Measurements from ENCODE around the gene POU3F3.

POU3F3 gene

DNA sequence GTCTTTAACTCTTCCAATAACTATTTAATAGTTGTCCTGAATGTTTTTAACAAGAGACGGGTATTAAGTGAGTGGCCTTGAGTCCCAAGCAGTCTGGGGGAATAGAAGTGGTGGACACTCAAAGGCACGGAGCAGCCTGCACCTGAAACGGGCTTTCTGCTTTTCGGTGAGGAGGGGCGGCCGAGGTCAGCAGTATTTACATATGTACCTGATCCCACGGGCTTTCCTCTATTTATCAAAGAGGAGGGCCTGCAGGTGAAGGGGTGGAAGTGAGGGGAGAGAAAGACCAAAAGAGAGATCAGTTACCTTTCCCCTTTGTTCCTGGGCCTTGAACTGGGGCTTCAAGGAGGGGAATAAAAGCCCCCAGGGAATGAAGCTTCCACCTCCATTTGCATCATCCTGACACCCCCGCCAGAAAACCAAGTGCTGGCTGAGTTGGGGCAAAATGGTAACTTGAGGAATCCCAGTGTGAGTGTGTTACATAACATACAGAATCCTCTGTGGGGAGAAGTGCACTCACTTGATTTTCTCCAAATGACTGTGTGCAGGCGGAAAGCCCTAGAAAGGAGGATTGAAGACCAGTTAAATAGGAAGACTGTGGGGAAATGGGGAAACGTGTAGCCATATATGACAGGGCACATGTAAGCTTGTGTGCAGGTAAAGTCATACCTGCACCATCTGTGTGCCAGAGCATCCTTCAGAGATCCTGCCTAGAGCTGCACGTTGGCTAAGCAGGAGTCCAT, 12.4 kb downstream of the POU3F3 start:
- no peak overlapping the region for H3K4me3 ChIP-seq (ENCODE audit: control insufficient read depth, low read depth, low read length)
- TF ChIP-seq, protein P1, sequence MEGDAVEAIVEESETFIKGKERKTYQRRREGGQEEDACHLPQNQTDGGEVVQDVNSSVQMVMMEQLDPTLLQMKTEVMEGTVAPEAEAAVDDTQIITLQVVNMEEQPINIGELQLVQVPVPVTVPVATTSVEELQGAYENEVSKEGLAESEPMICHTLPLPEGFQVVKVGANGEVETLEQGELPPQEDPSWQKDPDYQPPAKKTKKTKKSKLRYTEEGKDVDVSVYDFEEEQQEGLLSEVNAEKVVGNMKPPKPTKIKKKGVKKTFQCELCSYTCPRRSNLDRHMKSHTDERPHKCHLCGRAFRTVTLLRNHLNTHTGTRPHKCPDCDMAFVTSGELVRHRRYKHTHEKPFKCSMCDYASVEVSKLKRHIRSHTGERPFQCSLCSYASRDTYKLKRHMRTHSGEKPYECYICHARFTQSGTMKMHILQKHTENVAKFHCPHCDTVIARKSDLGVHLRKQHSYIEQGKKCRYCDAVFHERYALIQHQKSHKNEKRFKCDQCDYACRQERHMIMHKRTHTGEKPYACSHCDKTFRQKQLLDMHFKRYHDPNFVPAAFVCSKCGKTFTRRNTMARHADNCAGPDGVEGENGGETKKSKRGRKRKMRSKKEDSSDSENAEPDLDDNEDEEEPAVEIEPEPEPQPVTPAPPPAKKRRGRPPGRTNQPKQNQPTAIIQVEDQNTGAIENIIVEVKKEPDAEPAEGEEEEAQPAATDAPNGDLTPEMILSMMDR (IDR thresholded peaks at IDR 0.05; ENCODE audit: control insufficient read depth, insufficient read depth, low read depth, low read length, missing control alignments), result no peak
- no peak for DNase-seq (ENCODE audit: low read depth)

- no peak for DNase-seq (ENCODE audit: low read depth)
- no peak overlapping the region for H3K4me3 ChIP-seq (ENCODE audit: control insufficient read depth, low read depth, low read length)
Observed at GRCh38 chr2:104866883-104867812, 13.2 kb downstream of the POU3F3 start.

DNA sequence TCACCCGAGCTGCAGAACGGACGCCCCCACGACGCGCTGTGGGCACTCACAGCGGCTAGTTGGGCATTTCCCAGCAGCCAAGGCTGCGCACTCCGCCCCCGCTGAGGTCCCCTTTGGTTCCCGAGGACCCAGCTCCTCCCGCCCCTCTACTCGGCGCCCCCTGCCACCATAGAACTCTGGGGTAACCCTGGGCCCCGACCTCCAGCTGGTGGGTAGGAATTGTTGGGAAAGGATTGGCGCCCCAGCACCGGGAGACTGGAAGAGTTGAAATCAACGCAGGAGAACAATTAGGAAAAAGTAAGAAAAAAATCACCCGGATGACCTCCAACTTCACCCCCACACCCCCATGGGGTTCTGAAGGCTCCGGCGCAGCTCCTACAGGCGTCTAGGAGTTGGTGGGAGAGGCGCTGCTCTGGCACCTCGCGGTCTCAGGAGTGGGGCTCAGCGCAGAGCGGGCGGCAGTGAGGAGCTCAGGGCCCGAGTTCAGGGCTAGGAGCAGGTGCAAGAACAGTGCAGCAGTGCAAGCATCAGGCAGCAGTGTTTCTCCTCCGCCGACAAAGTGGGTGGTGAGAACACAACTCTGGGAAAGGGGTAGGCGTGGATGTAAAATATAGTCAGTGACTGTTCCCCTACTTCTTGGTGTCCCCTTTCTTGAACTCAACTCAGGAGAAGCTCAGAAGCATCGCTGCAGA, 14.0 kb downstream of the POU3F3 start:
- H3K4me3 ChIP-seq (ENCODE audit: control insufficient read depth, low read depth, low read length), result no peak overlapping the region
- DNase-seq (ENCODE audit: low read depth), result no peak
- TF ChIP-seq, protein P1 (IDR thresholded peaks at IDR 0.05; ENCODE audit: control insufficient read depth, insufficient read depth, low read depth, low read length, missing control alignments), result no peak

More at GRCh38 chr2:104866883-104867812, 13.2 kb downstream of the POU3F3 start:
- TF ChIP-seq, protein P1 (IDR thresholded peaks at IDR 0.05; ENCODE audit: control insufficient read depth, insufficient read depth, low read depth, low read length, missing control alignments), result no peak

- TF ChIP-seq, protein P1 (IDR thresholded peaks at IDR 0.05; ENCODE audit: control insufficient read depth, insufficient read depth, low read depth, low read length, missing control alignments), result no peak
- no peak for DNase-seq (ENCODE audit: low read depth)
- H3K4me3 ChIP-seq (ENCODE audit: control insufficient read depth, low read depth, low read length), result no peak overlapping the region
Observed at GRCh38 chr2:104868505-104868866, 14.6 kb downstream of the POU3F3 start.

- no peak for DNase-seq (ENCODE audit: low read depth)
- H3K4me3 ChIP-seq (ENCODE audit: control insufficient read depth, low read depth, low read length), result no peak overlapping the region
- TF ChIP-seq, protein P1 (IDR thresholded peaks at IDR 0.05; ENCODE audit: control insufficient read depth, insufficient read depth, low read depth, low read length, missing control alignments), result no peak
Observed at GRCh38 chr2:104870100-104870975, 16.4 kb downstream of the POU3F3 start.

DNA sequence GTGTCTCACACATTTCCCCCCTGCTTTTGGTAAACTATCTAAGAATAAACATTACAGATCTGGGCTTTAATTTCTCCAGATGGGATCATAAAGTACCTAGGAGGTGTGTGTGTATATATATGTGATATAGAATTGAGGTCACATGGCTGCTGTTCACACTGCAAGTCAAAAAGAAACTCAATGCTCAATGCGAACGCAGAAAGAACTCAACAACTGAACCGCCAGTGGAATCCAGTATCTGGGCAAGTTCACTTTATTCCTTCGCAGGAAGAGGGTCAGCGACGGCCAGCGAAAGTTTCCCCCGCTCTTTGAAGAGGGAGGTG, 17.7 kb downstream of the POU3F3 start:
- H3K4me3 ChIP-seq (ENCODE audit: control insufficient read depth, low read depth, low read length), result no peak overlapping the region
- no peak for DNase-seq (ENCODE audit: low read depth)
- TF ChIP-seq, protein P1 (IDR thresholded peaks at IDR 0.05; ENCODE audit: control insufficient read depth, insufficient read depth, low read depth, low read length, missing control alignments), result no peak
